GM12865 (cell line): ENCODE data around the gene JAKMIP3.

Experiments used
- DNase-seq: peaks from one replicate; pipeline ENCODE4 v3.0.0; 2010; ENCODE audit warnings: low read depth
- H3K4me3 ChIP-seq: 2 replicates; pipeline ENCODE4 v1.5.1; 2011; ENCODE audit warnings: mild to moderate bottlenecking, low read depth, low read length, control low read depth
- CTCF ChIP-seq: IDR thresholded peaks from 2 replicates; pipeline ENCODE4 v1.5.1; 2011; ENCODE audit warnings: low read length, control low read depth, low read depth, inconsistent platforms; ENCODE audit not compliant: insufficient read depth; ENCODE audit errors: missing control alignments

Gene JAKMIP3

GRCh38 chr10:132106431-132106830, 40.7 kb downstream of the JAKMIP3 start:
- DNase-seq, result no peak
- H3K4me3 ChIP-seq, result no peak overlapping the region
- TF ChIP-seq CTCF, result no peak

- H3K4me3 ChIP-seq, result no peak overlapping the region
- no peak for TF ChIP-seq CTCF
- no peak for DNase-seq
Measured at GRCh38 chr10:132107186-132107948, 41.6 kb downstream of the JAKMIP3 start.

GRCh38 chr10:132107949-132108877, 42.5 kb downstream of the JAKMIP3 start:
- no peak for DNase-seq
- no peak for TF ChIP-seq CTCF
- H3K4me3 ChIP-seq, result no peak overlapping the region

- TF ChIP-seq CTCF, result no peak
- no peak overlapping the region for H3K4me3 ChIP-seq
- DNase-seq, result no peak
Measured at GRCh38 chr10:132109341-132110110, 43.8 kb downstream of the JAKMIP3 start.

- no peak overlapping the region for H3K4me3 ChIP-seq
- TF ChIP-seq CTCF, result no peak
- DNase-seq, result no peak
Measured at GRCh38 chr10:132110111-132110521, 44.4 kb downstream of the JAKMIP3 start.

GRCh38 chr10:132110713-132111112, 45.0 kb downstream of the JAKMIP3 start:
- no peak for DNase-seq
- no peak for TF ChIP-seq CTCF
- H3K4me3 ChIP-seq, result no peak overlapping the region
